ENCODE data around the gene CACNB1. TPM values are rescaled to one million over a fixed set of nuclear protein-coding genes. Genes with fewer than 3 reads are reported as not detected.

CACNB1 gene
- total and polyA plus RNA-seq, 12 donors, result 0.85 to 28.8 (median 5.6) TPM

- Histone ChIP-seq H3K9me3 (replicated peaks in 1 of 3) (no peaks in the 10 kb centered on the region), H3K36me3 (replicated peaks in 1 of 2) (no peaks in the 10 kb centered on the region), H3K4me3 (no peak overlapping the region), H3K4me1 (replicated peaks in 1 of 2) (peaks cover 8 to 20% of the 10 kb centered on the region in 2 donors), H3K27ac (no peak overlapping the region), H3K27me3 (peaks cover 26% of the 10 kb centered on the region)
- intact Hi-C loops (cut with DNase I), result no loop called here
- WGBS, 4 donors, result 38 to 61% (median 47%) methylated on average over 11 of the region's 11 CpGs
- TF ChIP-seq POLR2A (IDR thresholded peaks at IDR 0.05) (no peak), CTCF (IDR thresholded peaks at IDR 0.05) (no peak)
- DNase-seq, result no peak
Measured at GRCh38 chr17:39229274-39229913, 31.9 kb upstream of the CACNB1 start.

- no peaks in the 10 kb centered on the region for H3K9me3 ChIP-seq (replicated peaks in 1 of 3)
- H3K27ac ChIP-seq, result no peak overlapping the region
- DNase-seq, result no peak
- TF ChIP-seq POLR2A (IDR thresholded peaks at IDR 0.05) (no peak), CTCF (IDR thresholded peaks at IDR 0.05) (no peak)
- H3K36me3 ChIP-seq (replicated peaks in 1 of 2), result no peaks in the 10 kb centered on the region
- no peak overlapping the region for H3K4me3 ChIP-seq
- 32 to 43% (median 39%) methylated on average over 1 to 2 of the region's 2 CpGs; no CpG with 5 or more reads in 1 of the 4 donors for WGBS, 4 donors
- peaks cover 8 to 20% of the 10 kb centered on the region in 2 donors for H3K4me1 ChIP-seq (replicated peaks in 1 of 2)
- peaks cover 26% of the 10 kb centered on the region for H3K27me3 ChIP-seq
- intact Hi-C loops (cut with DNase I), result no loop called here
Measured at GRCh38 chr17:39227364-39227919, 30.0 kb upstream of the CACNB1 start.

- Histone ChIP-seq H3K27ac (no peak overlapping the region), H3K9me3 (replicated peaks in 1 of 3) (no peaks in the 10 kb centered on the region), H3K27me3 (peaks cover 20% of the 10 kb centered on the region), H3K4me3 (peak overlapping the region in 2 of 4 donors; percentile 11 to 52), H3K36me3 (replicated peaks in 1 of 2) (no peaks in the 10 kb centered on the region), H3K4me1 (replicated peaks in 1 of 2) (peaks cover 8 to 20% of the 10 kb centered on the region in 2 donors)
- intact Hi-C loops (cut with DNase I), result no loop called here
- 17 to 25% (median 20%) methylated on average over 14 to 24 of the region's 24 CpGs for WGBS, 4 donors
- DNase-seq, result peak in 6 of 7 donors; percentile 38 to 75 (median 54)
- TF ChIP-seq POLR2A (IDR thresholded peaks at IDR 0.05) (no peak), CTCF (IDR thresholded peaks at IDR 0.05) (no peak)
Measured at GRCh38 chr17:39225959-39226683, 28.7 kb upstream of the CACNB1 start.

GRCh38 chr17:39225308-39225958, 28.0 kb upstream of the CACNB1 start, which contains the start of gene STAC2:
Gene STAC2, minus strand, starts transcription at chr17:39225945. Its CDS starts 443 bp downstream, at chr17:39225502.
- intact Hi-C loops (cut with DNase I), result no loop called here
- Histone ChIP-seq H3K27me3 (peaks cover 16% of the 10 kb centered on the region), H3K27ac (no peak within 1 kb of the TSS), H3K4me1 (replicated peaks in 1 of 2) (peaks cover 8 to 20% of the 10 kb centered on the region in 2 donors), H3K4me3 (peak within 1 kb of the TSS in 2 of 4 donors; percentile 11 to 52), H3K36me3 (replicated peaks in 1 of 2) (no peaks in the 10 kb centered on the region), H3K9me3 (replicated peaks in 1 of 3) (no peaks in the 10 kb centered on the region)
- no peak for DNase-seq
- no peak for TF ChIP-seq POLR2A (IDR thresholded peaks at IDR 0.05)
- no peak for TF ChIP-seq CTCF (IDR thresholded peaks at IDR 0.05)
- WGBS, 4 donors, result 0 to 4% (median 1%) methylated on average over 11 to 68 of the region's 71 CpGs

All from adrenal gland (tissue), 12 donors.